ENCODE measurements around the gene CDC25B. TPM values are rescaled to one million over a fixed set of nuclear protein-coding genes. Genes with fewer than 3 reads are reported as not detected.

Gene CDC25B
- total and polyA plus RNA-seq, 2 of the 13 experiments (the other 11 are each of a cell fraction or from before 2014, with no cell fraction given), result 14.5 to 19.4 TPM

DNA sequence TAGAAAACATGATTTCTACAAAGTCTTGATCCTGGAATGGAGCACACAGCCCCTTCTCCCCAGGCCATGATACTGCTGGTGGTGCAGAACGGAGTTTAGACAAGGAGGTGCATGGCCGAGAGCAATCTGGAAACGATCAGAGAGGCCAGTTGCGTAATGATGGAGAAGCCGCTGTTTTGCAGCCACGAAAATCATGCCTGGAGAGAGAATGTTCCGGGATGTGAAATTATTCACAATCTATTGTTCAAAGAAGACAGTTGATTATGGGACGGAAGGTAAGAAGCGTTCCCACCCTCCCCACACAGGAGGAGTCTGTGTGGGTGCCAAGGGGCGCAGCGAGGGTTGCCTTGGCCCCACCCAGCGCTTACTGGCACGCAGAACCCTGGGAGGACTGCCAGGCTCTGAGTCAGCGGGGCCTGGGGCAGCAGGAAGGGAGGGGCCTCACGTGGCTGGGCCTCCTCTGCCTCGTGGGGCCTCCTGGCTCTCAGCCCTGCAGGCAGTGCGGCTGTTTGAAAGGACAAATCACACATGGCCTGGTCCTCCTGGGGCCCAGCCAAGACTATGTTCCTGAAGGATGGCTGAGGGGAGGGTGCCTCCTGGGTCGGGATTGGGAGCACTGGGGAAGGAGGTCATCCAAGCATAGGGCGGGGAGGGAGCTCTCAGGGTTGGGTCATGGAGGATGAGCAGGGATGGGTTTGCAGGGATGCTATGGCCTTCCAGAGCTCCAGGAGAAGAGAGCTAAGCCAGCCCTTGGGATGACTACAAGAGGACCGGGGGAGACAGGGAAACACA is 15.6 kb downstream of the CDC25B start (continued):
- TF ChIP-seq GABPA (IDR thresholded peaks at IDR 0.05; ENCODE audit: low read depth, low read length) (no peak), GABPA (CRISPR knock-in tag; IDR thresholded peaks at IDR 0.05; ENCODE audit: low read depth) (peak; percentile 7; the same call in 1 of the 2 replicates), ZFP90 (CRISPR knock-in tag; IDR thresholded peaks at IDR 0.05; ENCODE audit: borderline replicate concordance) (peak; percentile 99), ZNF235 (CRISPR knock-in tag; IDR thresholded peaks at IDR 0.05; ENCODE audit: borderline replicate concordance) (0 out of 2 replicates have a peak, but pooled peaks have one; percentile 1), PHF20 (CRISPR knock-in tag; IDR thresholded peaks at IDR 0.05) (peak; percentile 72; the same call in 1 of the 2 replicates), ZMYM3 (CRISPR knock-in tag; IDR thresholded peaks at IDR 0.05) (peak; percentile 83), ARHGAP35 (CRISPR knock-in tag; IDR thresholded peaks at IDR 0.05; ENCODE audit: borderline replicate concordance) (peak; percentile 93), PPARG (CRISPR knock-in tag; conservative IDR thresholded peaks at IDR 0.05) (peak; percentile 69), ZNF17 (CRISPR knock-in tag; IDR thresholded peaks at IDR 0.05) (no peak), ZNF792 (CRISPR knock-in tag; IDR thresholded peaks at IDR 0.05) (peak; percentile 98), ZC3H13 (CRISPR knock-in tag; IDR thresholded peaks at IDR 0.05) (peak; percentile 82), PHF8 (CRISPR knock-in tag; IDR thresholded peaks at IDR 0.05) (peak; percentile 60), ZNF879 (CRISPR knock-in tag; IDR thresholded peaks at IDR 0.05) (no peak; the same call in 1 of the 2 replicates), LCORL (IDR thresholded peaks at IDR 0.05) (no peak), LCORL (CRISPR knock-in tag; IDR thresholded peaks at IDR 0.05) (peak; percentile 93), ZNF720 (CRISPR knock-in tag; IDR thresholded peaks at IDR 0.05) (no peak), SMAD3 (CRISPR knock-in tag; IDR thresholded peaks at IDR 0.05) (peak; percentile 94), HOXA5 (CRISPR knock-in tag; IDR thresholded peaks at IDR 0.05) (peak; percentile 98)
- TF ChIP-seq, protein P1, sequence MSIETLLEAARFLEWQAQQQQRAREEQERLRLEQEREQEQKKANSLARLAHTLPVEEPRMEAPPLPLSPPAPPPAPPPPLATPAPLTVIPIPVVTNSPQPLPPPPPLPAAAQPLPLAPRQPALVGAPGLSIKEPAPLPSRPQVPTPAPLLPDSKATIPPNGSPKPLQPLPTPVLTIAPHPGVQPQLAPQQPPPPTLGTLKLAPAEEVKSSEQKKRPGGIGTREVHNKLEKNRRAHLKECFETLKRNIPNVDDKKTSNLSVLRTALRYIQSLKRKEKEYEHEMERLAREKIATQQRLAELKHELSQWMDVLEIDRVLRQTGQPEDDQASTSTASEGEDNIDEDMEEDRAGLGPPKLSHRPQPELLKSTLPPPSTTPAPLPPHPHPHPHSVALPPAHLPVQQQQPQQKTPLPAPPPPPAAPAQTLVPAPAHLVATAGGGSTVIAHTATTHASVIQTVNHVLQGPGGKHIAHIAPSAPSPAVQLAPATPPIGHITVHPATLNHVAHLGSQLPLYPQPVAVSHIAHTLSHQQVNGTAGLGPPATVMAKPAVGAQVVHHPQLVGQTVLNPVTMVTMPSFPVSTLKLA (IDR thresholded peaks at IDR 0.05), result peak; percentile 95
- TF ChIP-seq, protein P2, sequence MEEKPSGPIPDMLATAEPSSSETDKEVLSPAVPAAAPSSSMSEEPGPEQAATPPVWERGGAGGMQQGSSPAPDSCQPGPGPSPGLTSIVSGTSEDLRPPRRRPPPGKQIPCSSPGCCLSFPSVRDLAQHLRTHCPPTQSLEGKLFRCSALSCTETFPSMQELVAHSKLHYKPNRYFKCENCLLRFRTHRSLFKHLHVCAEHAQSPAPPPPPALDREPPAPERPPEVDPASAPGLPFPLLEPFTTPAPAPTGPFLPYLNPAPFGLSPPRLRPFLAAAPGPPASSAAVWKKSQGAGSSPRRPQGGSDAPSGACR (CRISPR knock-in tag; IDR thresholded peaks at IDR 0.05), result peak; percentile 64
- TF ChIP-seq, protein P3, sequence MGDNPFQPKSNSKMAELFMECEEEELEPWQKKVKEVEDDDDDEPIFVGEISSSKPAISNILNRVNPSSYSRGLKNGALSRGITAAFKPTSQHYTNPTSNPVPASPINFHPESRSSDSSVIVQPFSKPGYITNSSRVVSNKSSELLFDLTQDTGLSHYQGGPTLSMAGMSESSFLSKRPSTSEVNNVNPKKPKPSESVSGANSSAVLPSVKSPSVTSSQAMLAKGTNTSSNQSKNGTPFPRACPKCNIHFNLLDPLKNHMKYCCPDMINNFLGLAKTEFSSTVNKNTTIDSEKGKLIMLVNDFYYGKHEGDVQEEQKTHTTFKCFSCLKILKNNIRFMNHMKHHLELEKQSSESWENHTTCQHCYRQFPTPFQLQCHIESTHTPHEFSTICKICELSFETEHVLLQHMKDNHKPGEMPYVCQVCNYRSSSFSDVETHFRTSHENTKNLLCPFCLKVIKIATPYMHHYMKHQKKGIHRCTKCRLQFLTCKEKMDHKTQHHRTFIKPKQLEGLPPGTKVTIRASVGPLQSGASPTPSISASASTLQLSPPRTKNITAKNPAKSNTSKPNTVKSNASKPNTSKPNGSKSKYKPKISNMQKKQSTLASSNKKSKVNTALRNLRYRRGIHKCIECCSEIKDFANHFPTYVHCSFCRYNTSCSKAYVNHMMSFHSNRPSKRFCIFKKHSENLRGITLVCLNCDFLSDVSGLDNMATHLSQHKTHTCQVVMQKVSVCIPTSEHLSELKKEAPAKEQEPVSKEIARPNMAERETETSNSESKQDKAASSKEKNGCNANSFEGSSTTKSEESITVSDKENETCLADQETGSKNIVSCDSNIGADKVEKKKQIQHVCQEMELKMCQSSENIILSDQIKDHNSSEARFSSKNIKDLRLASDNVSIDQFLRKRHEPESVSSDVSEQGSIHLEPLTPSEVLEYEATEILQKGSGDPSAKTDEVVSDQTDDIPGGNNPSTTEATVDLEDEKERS (CRISPR knock-in tag; IDR thresholded peaks at IDR 0.05), result peak; percentile 94
- TF ChIP-seq, protein P4, sequence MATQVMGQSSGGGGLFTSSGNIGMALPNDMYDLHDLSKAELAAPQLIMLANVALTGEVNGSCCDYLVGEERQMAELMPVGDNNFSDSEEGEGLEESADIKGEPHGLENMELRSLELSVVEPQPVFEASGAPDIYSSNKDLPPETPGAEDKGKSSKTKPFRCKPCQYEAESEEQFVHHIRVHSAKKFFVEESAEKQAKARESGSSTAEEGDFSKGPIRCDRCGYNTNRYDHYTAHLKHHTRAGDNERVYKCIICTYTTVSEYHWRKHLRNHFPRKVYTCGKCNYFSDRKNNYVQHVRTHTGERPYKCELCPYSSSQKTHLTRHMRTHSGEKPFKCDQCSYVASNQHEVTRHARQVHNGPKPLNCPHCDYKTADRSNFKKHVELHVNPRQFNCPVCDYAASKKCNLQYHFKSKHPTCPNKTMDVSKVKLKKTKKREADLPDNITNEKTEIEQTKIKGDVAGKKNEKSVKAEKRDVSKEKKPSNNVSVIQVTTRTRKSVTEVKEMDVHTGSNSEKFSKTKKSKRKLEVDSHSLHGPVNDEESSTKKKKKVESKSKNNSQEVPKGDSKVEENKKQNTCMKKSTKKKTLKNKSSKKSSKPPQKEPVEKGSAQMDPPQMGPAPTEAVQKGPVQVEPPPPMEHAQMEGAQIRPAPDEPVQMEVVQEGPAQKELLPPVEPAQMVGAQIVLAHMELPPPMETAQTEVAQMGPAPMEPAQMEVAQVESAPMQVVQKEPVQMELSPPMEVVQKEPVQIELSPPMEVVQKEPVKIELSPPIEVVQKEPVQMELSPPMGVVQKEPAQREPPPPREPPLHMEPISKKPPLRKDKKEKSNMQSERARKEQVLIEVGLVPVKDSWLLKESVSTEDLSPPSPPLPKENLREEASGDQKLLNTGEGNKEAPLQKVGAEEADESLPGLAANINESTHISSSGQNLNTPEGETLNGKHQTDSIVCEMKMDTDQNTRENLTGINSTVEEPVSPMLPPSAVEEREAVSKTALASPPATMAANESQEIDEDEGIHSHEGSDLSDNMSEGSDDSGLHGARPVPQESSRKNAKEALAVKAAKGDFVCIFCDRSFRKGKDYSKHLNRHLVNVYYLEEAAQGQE (IDR thresholded peaks at IDR 0.05; ENCODE audit: borderline replicate concordance in 1 of 2, low read depth in 1 of 2, low read length in 2 of 2), result no peak

All from HepG2 (cell line).